Endothelial cell of umbilical vein (primary cell): ENCODE results near the gene SLC10A2.

ENCODE experiments used
- CTCF ChIP-seq, 2 donors: IDR thresholded peaks; 1 replicate in 1 of 2; 2 replicates in 1 of 2; pipeline ENCODE4 v1.5.1; 2011; ENCODE audit warnings: low read length in 2 of 2, mild to moderate bottlenecking in 2 of 2, moderate library complexity in 2 of 2, control low read depth in 1 of 2, inconsistent platforms in 1 of 2, low read depth in 1 of 2; ENCODE audit not compliant: insufficient read depth in 1 of 2; ENCODE audit errors: extremely low read depth in 1 of 2
- POLR2A ChIP-seq: IDR thresholded peaks from 2 replicates; pipeline ENCODE4 v1.6.1; 2012; ENCODE audit warnings: low read depth, mild to moderate bottlenecking, control low read depth, low read length
- POLR2AphosphoS5 ChIP-seq: IDR thresholded peaks from 2 replicates; pipeline ENCODE4 v1.6.1; 2012; ENCODE audit warnings: low read depth, mild to moderate bottlenecking, control low read depth, low read length, moderate library complexity; ENCODE audit not compliant: insufficient read depth

- TF ChIP-seq CTCF (IDR thresholded peaks at IDR 0.05; ENCODE audit: extremely low read depth in 1 of 2, insufficient read depth in 1 of 2, low read depth in 1 of 2, low read length in 2 of 2) (no peak), POLR2A (no peak), POLR2AphosphoS5 (no peak)
These were observed 47.7 kb downstream of the SLC10A2 start for GRCh38 chr13:103018556-103018955.
